Activated CD8-positive, alpha-beta T cell treated with anti-CD3 and anti-CD28 coated beads, Interleukin-2, amount 10 ng/mL, durations not matched to agents 7 days and 5 days (primary cell): ENCODE results near the gene IL32. TPM values are rescaled to one million over a fixed set of nuclear protein-coding genes. Genes with fewer than 3 reads are reported as not detected.
"Not testable (repeated sequence)": the region's sequence is repeated elsewhere in the genome, so short reads cannot be mapped to it uniquely, and the experiment has no call there.

ENCODE experiments used
- ATAC-seq: fragments of 150-1000 bp; cut with Tn5 transposase; one replicate; pipeline ENCODE4 v1.10.0; 2021; ENCODE audit warnings: moderate library complexity
- CTCF ChIA-PET: fragments of 350-600 bp; sonication (Branson Sonifier 250); formaldehyde crosslinking; loops from one replicate; lab custom pipeline; 2021; ENCODE audit warnings: antibody characterized with exemption; lab: Charles Lee
- POLR2A ChIA-PET: fragments of 350-600 bp; sonication (Branson Sonifier 250); formaldehyde crosslinking; loops from one replicate; lab custom pipeline; 2021; ENCODE audit warnings: antibody characterized with exemption; lab: Charles Lee
- DNase-seq: peaks from one replicate; pipeline ENCODE4 v3.0.0-alpha.2; 2020
- H3K27ac Mint-ChIP-seq: one replicate; pipeline ENCODE4 v1.8.0; 2021; ENCODE audit warnings: mild to moderate bottlenecking, mixed read lengths
- H3K27me3 Mint-ChIP-seq: one replicate; pipeline ENCODE4 v1.8.0; 2021; ENCODE audit warnings: low read depth, mixed read lengths
- H3K36me3 Mint-ChIP-seq: one replicate; pipeline ENCODE4 v1.8.0; 2021; ENCODE audit warnings: low read depth, mixed read lengths
- H3K4me1 Mint-ChIP-seq: one replicate; pipeline ENCODE4 v1.8.0; 2021; ENCODE audit warnings: low read depth, mixed read lengths
- H3K4me3 Mint-ChIP-seq: one replicate; pipeline ENCODE4 v1.8.0; 2021; ENCODE audit warnings: mild to moderate bottlenecking, mixed read lengths
- H3K9me3 Mint-ChIP-seq: one replicate; pipeline ENCODE4 v1.8.0; 2022; ENCODE audit warnings: mixed read lengths; ENCODE audit not compliant: insufficient read depth
- total RNA-seq, 2 experiments: library from RNA; stranded (reverse); gene quantifications; one replicate each; pipeline ENCODE4 v1.2.3, GENCODE V29; 2021

Gene IL32
- total RNA-seq, 2 experiments from 2014 or later, result 1,836 to 1,884 TPM

DNA sequence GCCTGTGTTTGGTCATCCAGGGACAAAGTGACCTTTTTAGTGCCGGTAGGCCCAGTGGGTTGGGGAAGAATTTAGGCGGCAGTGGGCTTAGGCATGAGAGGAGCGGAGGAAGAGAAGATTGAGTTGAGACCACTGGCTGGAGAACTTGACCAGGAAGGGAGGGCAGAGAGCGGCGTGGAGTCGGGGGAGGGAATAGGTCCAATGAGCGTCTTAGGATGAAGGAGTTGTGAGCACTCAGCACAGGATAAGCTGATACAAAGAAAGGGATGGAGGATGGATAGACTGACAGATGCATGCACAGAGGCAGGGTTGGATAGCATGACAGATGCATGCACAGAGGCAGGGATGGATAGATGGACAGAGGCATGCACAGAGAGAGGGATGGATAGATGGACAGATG lies 8.0 kb downstream of the IL32 start:
- ChIA-PET CTCF (interaction anchor here (1.6 to 6.5 kb wide), 2 partner anchors 8 to 57 kb away, joined by 6 to 72 read pairs; partner anchors contain the start of gene IL32), POLR2A (interaction anchor here (0.6 to 6.1 kb wide), 5 partner anchors 8 to 27 kb away, joined by 3 to 68 read pairs (median 27); partner anchors contain the start of genes IL32 and ZSCAN10)
- Mint-ChIP-seq H3K36me3 (peaks cover 64% of the 10 kb centered on the region), H3K4me3 (peak overlapping the region; percentile 73), H3K4me1 (peaks cover 94% of the 10 kb centered on the region), H3K27me3 (no peaks in the 10 kb centered on the region), H3K27ac (peak overlapping the region; percentile 94), H3K9me3 (peaks cover 9% of the 10 kb centered on the region)
- no peak for ATAC-seq
- DNase-seq, result no peak

DNA sequence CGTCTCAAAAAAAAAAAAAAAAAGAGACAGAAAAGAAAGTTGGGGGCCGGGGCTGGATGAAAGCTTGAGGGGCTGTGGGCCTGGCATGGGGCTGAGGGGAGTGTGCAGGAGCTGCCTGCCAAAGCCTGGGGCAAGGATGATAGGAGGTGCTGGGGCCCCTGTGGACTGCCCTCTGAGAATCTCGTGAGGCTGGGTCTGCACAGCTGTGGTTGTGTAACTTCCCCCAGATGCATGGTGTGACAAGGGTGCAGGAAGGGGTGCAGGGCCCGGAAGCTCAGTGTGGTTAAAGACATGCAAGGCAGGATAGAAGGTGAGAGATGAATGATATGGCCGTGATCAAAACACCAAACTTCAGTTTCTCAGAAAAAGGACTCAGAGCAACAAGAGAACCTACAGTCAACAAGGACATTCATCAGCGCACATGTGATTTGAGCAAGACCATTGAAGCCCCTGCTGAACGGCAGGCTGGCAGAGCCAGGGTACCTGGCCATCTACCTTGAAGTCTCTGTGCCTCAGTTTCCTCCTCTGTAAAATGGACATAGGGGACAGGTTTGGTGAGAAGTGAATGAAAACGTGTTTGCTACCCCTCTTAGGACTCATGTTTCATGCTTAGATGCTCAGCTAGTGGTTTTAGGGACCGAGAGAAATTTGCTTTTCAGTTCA lies 9.6 kb downstream of the IL32 start:
- ATAC-seq (peak; percentile 85), DNase-seq (peak; percentile 95)
- ChIA-PET CTCF (interaction anchor here (0.7 to 6.7 kb wide), 15 partner anchors 9 to 91 kb away, joined by 3 to 72 read pairs (median 5); partner anchors contain the start of genes IL32, ZNF213 and ZSCAN10), POLR2A (interaction anchor here (0.5 to 6.1 kb wide), 16 partner anchors 8 to 83 kb away, joined by 3 to 68 read pairs (median 7); partner anchors contain the start of genes IL32, ZNF213 and ZSCAN10)
- H3K4me1 Mint-ChIP-seq, result peaks cover 92% of the 10 kb centered on the region
- no peaks in the 10 kb centered on the region for H3K27me3 Mint-ChIP-seq
- peak overlapping the region; percentile 94 for H3K27ac Mint-ChIP-seq
- H3K4me3 Mint-ChIP-seq, result peak overlapping the region; percentile 73
- peaks cover 15% of the 10 kb centered on the region for H3K9me3 Mint-ChIP-seq
- peaks cover 62% of the 10 kb centered on the region for H3K36me3 Mint-ChIP-seq

DNA sequence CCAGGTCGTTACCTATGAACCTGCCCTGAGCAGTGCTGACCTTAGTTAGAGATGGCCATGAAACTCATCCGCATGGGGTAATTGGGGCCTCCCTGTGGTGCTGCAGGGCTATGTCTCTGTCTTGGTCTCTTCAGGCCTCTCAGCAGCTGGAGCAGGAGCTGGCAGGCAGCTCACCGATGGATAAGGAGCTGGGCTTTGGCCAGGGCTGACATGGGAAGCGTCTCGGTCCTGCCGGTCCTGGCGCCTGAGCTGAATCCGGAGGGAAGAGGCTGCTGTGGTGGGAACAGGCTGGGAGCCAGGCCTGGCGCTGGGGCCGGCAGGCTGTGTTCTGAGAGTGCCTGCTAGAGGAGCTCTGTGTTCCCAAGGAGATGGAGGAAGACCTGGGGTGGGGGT lies 10.1 kb downstream of the IL32 start:
- peak overlapping the region; percentile 94 for H3K27ac Mint-ChIP-seq
- H3K36me3 Mint-ChIP-seq, result peaks cover 58% of the 10 kb centered on the region
- POLR2A ChIA-PET, result interaction anchor here (0.8 to 6.1 kb wide), 13 partner anchors 8 to 72 kb away, joined by 3 to 68 read pairs (median 8); partner anchors contain the start of genes IL32, ZNF213 and ZSCAN10
- ATAC-seq, result peak; percentile 29
- no peaks in the 10 kb centered on the region for H3K27me3 Mint-ChIP-seq
- peaks cover 17% of the 10 kb centered on the region for H3K9me3 Mint-ChIP-seq
- H3K4me3 Mint-ChIP-seq, result peak overlapping the region; percentile 73
- peaks cover 88% of the 10 kb centered on the region for H3K4me1 Mint-ChIP-seq
- no peak for DNase-seq
- CTCF ChIA-PET, result interaction anchor here (1.0 to 6.7 kb wide), 15 partner anchors 11 to 91 kb away, joined by 3 to 72 read pairs (median 4); partner anchors contain the start of genes IL32, ZNF213 and ZSCAN10

GRCh38 chr16:3075946-3076345 lies 10.5 kb downstream of the IL32 start:
- H3K27me3 Mint-ChIP-seq, ATAC-seq, DNase-seq: not testable (repeated sequence)
- H3K27ac Mint-ChIP-seq, result peak overlapping the region; percentile 94
- H3K4me3 Mint-ChIP-seq, result peak overlapping the region; percentile 73
- H3K9me3 Mint-ChIP-seq, result peaks cover 17% of the 10 kb centered on the region
- H3K36me3 Mint-ChIP-seq, result peaks cover 61% of the 10 kb centered on the region
- CTCF ChIA-PET, result interaction anchor here (0.8 to 6.7 kb wide), 15 partner anchors 10 to 90 kb away, joined by 3 to 72 read pairs (median 4); partner anchors contain the start of genes IL32, ZNF213 and ZSCAN10
- H3K4me1 Mint-ChIP-seq, result peaks cover 86% of the 10 kb centered on the region
- POLR2A ChIA-PET, result interaction anchor here (0.8 to 6.1 kb wide), 13 partner anchors 8 to 72 kb away, joined by 3 to 68 read pairs (median 7); partner anchors contain the start of genes IL32 and ZSCAN10

DNA sequence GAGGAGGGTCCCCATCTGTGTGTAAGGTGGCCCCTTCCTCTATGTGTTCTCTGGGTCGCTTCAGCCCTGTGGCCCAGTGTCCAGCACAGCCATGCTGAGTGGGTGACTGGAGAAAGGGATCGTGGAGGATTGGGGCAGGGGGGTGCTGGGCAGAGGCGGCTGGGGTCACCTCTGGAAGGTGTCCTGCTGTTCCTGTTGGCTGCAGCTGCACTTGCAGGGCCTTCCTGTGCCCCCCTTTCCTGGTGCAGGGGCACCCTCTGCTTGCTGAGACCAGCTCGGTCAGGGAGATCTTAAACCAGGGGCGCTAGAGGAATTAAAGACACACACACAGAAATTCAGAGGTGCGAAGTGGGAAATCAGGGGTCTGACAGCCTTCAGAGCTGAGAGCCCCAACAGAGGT lies 11.1 kb downstream of the IL32 start:
- ATAC-seq, result no peak
- H3K4me1 Mint-ChIP-seq, result peaks cover 84% of the 10 kb centered on the region
- H3K27ac Mint-ChIP-seq, result peak overlapping the region; percentile 94
- no peak for DNase-seq
- H3K9me3 Mint-ChIP-seq, result peaks cover 17% of the 10 kb centered on the region
- peaks cover 60% of the 10 kb centered on the region for H3K36me3 Mint-ChIP-seq
- POLR2A ChIA-PET, result interaction anchor here (0.8 to 6.1 kb wide), 14 partner anchors 10 to 59 kb away, joined by 3 to 68 read pairs (median 5); partner anchors contain the start of genes IL32, ZNF213 and ZSCAN10
- H3K27me3 Mint-ChIP-seq, result no peaks in the 10 kb centered on the region
- CTCF ChIA-PET, result interaction anchor here (0.8 to 6.7 kb wide), 15 partner anchors 10 to 58 kb away, joined by 3 to 72 read pairs (median 4); partner anchors contain the start of genes IL32, ZNF213 and ZSCAN10
- H3K4me3 Mint-ChIP-seq, result peak overlapping the region; percentile 73

DNA sequence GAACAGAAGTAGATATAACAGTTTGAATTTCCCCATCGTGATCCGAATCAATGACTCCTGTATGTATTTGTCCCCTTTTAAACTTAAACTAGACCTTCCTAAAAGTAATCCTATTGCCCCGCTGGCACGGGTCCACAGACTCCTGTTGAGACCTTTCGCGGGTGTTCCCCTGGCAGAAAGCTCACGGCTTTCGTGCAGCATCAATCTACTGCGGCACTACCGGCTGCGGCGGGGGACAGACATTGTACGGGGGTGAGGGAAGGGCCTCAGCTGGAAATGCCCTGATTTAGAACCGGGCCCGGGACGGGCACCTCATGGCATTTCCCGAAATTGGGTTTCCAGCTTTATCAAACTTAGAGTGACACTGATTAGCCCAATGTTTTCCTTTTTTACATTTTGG lies 14.6 kb downstream of the IL32 start:
- no peak for ATAC-seq
- Mint-ChIP-seq H3K36me3 (peaks cover 43% of the 10 kb centered on the region), H3K27me3 (no peaks in the 10 kb centered on the region), H3K4me3 (no peak overlapping the region), H3K4me1 (peaks cover 66% of the 10 kb centered on the region), H3K27ac (peak overlapping the region; percentile 43), H3K9me3 (peaks cover 17% of the 10 kb centered on the region)
- ChIA-PET CTCF (interaction anchor here (0.8 to 6.7 kb wide), 7 partner anchors 13 to 50 kb away, joined by 3 to 55 read pairs (median 3); no protein-coding TSS in a partner anchor), POLR2A (interaction anchor here (1.1 kb wide), 1 partner anchor 49 kb away, joined by 3 read pairs; no protein-coding TSS in a partner anchor)
- no peak for DNase-seq

GRCh38 chr16:3081957-3082356 lies 16.5 kb downstream of the IL32 start:
- peaks cover 33% of the 10 kb centered on the region for H3K36me3 Mint-ChIP-seq
- H3K27me3 Mint-ChIP-seq, DNase-seq, POLR2A ChIA-PET, ATAC-seq, H3K4me3 Mint-ChIP-seq: not testable (repeated sequence)
- H3K27ac Mint-ChIP-seq, result peak overlapping the region; percentile 20
- CTCF ChIA-PET, result interaction anchor here (1.2 kb wide), 1 partner anchor 9 kb away, joined by 3 read pairs; no protein-coding TSS in a partner anchor
- H3K9me3 Mint-ChIP-seq, result peaks cover 17% of the 10 kb centered on the region
- peaks cover 59% of the 10 kb centered on the region for H3K4me1 Mint-ChIP-seq

GRCh38 chr16:3083408-3083807 lies 18.0 kb downstream of the IL32 start:
- not testable (repeated sequence) for H3K27ac Mint-ChIP-seq, H3K4me3 Mint-ChIP-seq, H3K9me3 Mint-ChIP-seq, H3K27me3 Mint-ChIP-seq, DNase-seq, ATAC-seq
- ChIA-PET CTCF (interaction anchor here (1.4 to 1.9 kb wide), 3 partner anchors 20 to 46 kb away, joined by 3 to 5 read pairs (median 5); no protein-coding TSS in a partner anchor), POLR2A (interaction anchor here (1.7 kb wide), 1 partner anchor 9 kb away, joined by 5 read pairs; no protein-coding TSS in a partner anchor)
- Mint-ChIP-seq H3K36me3 (peaks cover 21% of the 10 kb centered on the region), H3K4me1 (peaks cover 59% of the 10 kb centered on the region)

- H3K27ac Mint-ChIP-seq, result no peak overlapping the region
- DNase-seq, result no peak
Observed at GRCh38 chr16:3084491-3084890, 19.1 kb downstream of the IL32 start.

GRCh38 chr16:3084969-3085670 lies 19.7 kb downstream of the IL32 start:
- peaks cover 48% of the 10 kb centered on the region for H3K4me1 Mint-ChIP-seq
- peaks cover 7% of the 10 kb centered on the region for H3K36me3 Mint-ChIP-seq
- peaks cover under 1% of the 10 kb centered on the region for H3K9me3 Mint-ChIP-seq
- CTCF ChIA-PET, result no interaction called here
- H3K27ac Mint-ChIP-seq, result no peak overlapping the region
- ATAC-seq (no peak), DNase-seq (no peak)
- no peaks in the 10 kb centered on the region for H3K27me3 Mint-ChIP-seq
- POLR2A ChIA-PET, result no interaction called here
- H3K4me3 Mint-ChIP-seq, result no peak overlapping the region

More at GRCh38 chr16:3084491-3084890, 19.1 kb downstream of the IL32 start:
- Mint-ChIP-seq H3K27me3 (no peaks in the 10 kb centered on the region), H3K9me3 (peaks cover 4% of the 10 kb centered on the region), H3K4me3 (no peak overlapping the region), H3K36me3 (peaks cover 13% of the 10 kb centered on the region), H3K4me1 (peaks cover 54% of the 10 kb centered on the region)
- CTCF ChIA-PET, result interaction anchor here (1.9 kb wide), 1 partner anchor 26 kb away, joined by 5 read pairs; no protein-coding TSS in a partner anchor
- no peak for ATAC-seq
- POLR2A ChIA-PET, result interaction anchor here (1.7 kb wide), 1 partner anchor 10 kb away, joined by 5 read pairs; no protein-coding TSS in a partner anchor
